Right atrium auricular region (tissue), 2 donors: ENCODE measurements around the gene NEURL3. TPM values are rescaled to one million over a fixed set of nuclear protein-coding genes. Genes with fewer than 3 reads are reported as not detected.
A peak's percentile ranks its signal among the peaks of the same experiment; 100 is the strongest.

Experiments
- DNase-seq: peaks from one replicate; pipeline ENCODE4 v3.0.0-alpha.2; 2019; ENCODE audit warnings: low spot score
- H3K27ac ChIP-seq, 2 donors: fragments of 200-600 bp; sonication (generic); 1 replicate in 1 of 2; 2 replicates in 1 of 2; pipeline ENCODE4 v1.5.1; 2016 to 2019
- H3K27me3 ChIP-seq, 2 donors: fragments of 200-600 bp; sonication (generic); one replicate each; pipeline versions ENCODE4 v1.5.1 to v1.6.0; 2017 to 2019
- H3K36me3 ChIP-seq: fragments of 200-600 bp; sonication (generic); one replicate; pipeline ENCODE4 v1.5.1; 2016
- H3K4me1 ChIP-seq, 2 donors: fragments of 200-600 bp; sonication (generic); one replicate each; pipeline versions ENCODE4 v1.5.1 to v1.6.0; 2017 to 2019
- H3K4me3 ChIP-seq, 2 donors: fragments of 200-600 bp; sonication (generic); 1 replicate in 1 of 2; 2 replicates in 1 of 2; pipeline ENCODE4 v1.5.1; 2017 to 2019; ENCODE audit warnings: mild to moderate bottlenecking in 1 of 2, moderate library complexity in 1 of 2
- H3K9me3 ChIP-seq, 2 donors: fragments of 200-600 bp; sonication (generic); one replicate each; pipeline ENCODE4 v1.5.1; 2019
- total RNA-seq, 2 donors: library from RNA; depleted of rRNA; stranded (reverse); fragments of >200 nt; gene quantifications; one replicate each; pipeline ENCODE4 v1.1.0, GENCODE V29; 2016
- TF ChIP-seq, protein P1 (sequence below), 2 donors: fragments of 200-600 bp; sonication (generic); IDR thresholded peaks; one replicate each; pipeline ENCODE4 v1.5.1; 2019; ENCODE audit warnings: antibody characterized with exemption in 2 of 2

The NEURL3 gene
- total RNA-seq, 2 donors from 2014 or later: not detected

DNA sequence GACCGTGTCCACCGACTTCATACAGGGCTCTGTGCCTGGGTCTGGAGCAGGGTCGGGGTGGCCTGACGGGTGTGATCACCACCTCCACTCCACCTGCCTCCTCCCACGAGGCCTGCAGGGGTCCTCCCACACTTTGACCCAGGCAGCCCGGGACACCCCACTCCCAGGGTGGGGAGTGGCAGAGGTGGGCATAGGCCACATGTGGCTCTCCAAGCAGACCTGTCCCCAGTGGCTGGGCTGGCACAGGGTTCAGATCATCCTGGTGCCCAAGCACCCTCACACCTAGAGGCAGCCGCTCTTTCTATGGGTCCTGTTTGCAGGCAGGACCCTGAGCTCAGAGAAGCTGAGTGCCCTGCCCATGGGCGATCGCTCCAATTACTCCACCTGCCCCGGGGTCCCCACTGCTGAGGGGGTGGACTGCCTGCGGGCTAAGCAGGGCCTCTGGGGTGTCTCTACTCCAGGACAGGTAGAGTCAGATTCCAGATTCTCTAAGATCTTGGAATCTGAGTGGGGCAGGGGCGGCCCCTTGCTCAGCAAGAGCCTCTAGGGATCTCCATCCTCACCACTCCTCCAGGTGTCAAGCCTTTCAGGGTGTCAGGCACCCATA is 1.4 kb downstream of the NEURL3 start:
- Histone ChIP-seq H3K27ac (no peak overlapping the region), H3K36me3 (no peaks in the 10 kb centered on the region), H3K9me3 (no peaks in the 10 kb centered on the region), H3K27me3 (peaks cover 0 to 2% of the 10 kb centered on the region in 2 donors), H3K4me3 (no peak overlapping the region), H3K4me1 (peaks cover 0 to 36% of the 10 kb centered on the region in 2 donors)
- TF ChIP-seq, protein P1, sequence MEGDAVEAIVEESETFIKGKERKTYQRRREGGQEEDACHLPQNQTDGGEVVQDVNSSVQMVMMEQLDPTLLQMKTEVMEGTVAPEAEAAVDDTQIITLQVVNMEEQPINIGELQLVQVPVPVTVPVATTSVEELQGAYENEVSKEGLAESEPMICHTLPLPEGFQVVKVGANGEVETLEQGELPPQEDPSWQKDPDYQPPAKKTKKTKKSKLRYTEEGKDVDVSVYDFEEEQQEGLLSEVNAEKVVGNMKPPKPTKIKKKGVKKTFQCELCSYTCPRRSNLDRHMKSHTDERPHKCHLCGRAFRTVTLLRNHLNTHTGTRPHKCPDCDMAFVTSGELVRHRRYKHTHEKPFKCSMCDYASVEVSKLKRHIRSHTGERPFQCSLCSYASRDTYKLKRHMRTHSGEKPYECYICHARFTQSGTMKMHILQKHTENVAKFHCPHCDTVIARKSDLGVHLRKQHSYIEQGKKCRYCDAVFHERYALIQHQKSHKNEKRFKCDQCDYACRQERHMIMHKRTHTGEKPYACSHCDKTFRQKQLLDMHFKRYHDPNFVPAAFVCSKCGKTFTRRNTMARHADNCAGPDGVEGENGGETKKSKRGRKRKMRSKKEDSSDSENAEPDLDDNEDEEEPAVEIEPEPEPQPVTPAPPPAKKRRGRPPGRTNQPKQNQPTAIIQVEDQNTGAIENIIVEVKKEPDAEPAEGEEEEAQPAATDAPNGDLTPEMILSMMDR (IDR thresholded peaks at IDR 0.05): no peak
- peak; percentile 28 for DNase-seq

DNA sequence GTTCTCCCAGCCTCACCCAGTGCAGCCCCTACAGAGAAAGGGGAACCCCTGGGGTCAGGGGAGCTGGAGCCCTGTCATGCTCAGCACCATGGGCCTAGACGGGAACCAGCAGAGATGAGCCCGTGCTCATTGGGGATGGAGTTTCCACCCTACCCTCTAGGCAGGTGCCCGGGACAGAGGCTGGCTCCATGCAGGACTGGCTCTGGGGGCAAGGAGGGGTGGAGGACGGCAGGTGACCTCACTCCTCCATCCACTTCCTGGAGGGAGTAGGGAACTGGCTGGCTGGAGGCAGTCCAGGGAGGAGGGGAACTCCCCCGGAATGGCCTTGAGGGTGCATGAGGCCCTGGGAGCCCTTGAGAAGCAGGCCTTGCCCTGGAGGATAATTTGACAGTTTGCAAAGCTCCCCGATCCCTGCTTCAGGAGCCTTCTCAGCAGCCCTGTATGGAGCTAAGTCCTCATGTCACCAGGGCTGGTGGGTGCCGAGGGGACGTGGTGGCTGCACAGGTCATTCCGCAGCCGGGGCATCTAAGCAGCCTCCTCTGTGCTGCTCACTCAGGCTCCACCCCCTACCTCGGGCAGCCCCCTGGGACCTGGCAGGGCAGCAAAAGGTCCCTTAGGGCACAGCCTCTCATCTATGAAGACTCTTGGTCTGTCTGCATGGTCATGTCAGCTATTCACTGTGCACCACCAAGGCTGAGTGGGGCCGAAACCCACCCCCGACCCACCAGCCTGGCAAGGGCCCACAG is 2.1 kb downstream of the NEURL3 start:
- no peaks in the 10 kb centered on the region for H3K36me3 ChIP-seq
- H3K27ac ChIP-seq: no peak overlapping the region
- peaks cover 0 to 30% of the 10 kb centered on the region in 2 donors for H3K4me1 ChIP-seq
- TF ChIP-seq, protein P1 (IDR thresholded peaks at IDR 0.05): no peak
- no peaks in the 10 kb centered on the region for H3K9me3 ChIP-seq
- H3K27me3 ChIP-seq: peaks cover 0 to 2% of the 10 kb centered on the region in 2 donors
- H3K4me3 ChIP-seq: no peak overlapping the region
- DNase-seq: peak; percentile 47

DNA sequence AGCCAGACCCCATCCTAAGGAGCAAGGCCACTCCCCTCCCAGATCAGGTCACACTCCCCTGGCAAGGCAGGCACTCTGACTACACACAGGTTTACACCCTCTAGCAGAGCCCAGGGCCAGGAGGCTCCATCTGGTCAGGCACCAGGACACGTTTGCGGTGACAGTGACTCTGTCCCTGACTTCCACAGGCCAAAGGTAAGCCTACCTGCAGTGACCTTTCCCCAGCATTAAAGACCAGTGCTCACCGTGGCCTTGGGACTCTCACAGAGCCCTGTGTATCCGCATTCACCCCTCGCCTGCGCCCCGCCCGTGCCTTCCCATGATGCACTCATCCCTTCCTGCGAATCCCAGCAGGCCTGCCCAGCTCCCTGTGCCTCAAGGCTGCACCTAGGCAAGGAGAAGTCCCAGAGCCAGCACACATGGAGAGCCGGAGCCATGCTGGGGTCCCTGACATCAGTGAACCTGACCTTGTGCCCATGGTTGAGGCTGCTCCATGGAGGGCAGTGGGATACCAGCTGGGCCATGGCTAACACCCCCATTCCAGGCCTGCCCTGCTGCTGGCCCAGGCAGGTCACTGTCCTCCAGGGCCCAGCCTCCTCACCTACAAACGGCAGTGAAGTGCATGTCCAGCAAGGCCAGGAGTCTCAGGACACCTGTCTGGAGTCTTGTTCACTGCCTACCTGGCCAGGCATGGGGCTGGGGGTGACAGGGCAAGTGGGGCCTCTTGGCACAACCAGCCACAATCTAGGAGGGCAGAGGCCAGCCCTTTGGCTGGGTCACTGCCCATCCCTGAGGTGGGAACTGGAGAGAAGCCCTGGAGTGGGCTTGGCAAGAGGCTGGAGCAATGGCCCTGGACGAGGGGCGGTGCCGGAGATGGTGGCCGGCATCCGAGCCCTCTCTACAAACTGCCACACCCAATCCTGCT is 3.0 kb downstream of the NEURL3 start:
- peaks cover 0 to 2% of the 10 kb centered on the region in 2 donors for H3K27me3 ChIP-seq
- H3K36me3 ChIP-seq: no peaks in the 10 kb centered on the region
- no peak overlapping the region for H3K4me3 ChIP-seq
- peaks cover 0 to 24% of the 10 kb centered on the region in 2 donors for H3K4me1 ChIP-seq
- TF ChIP-seq, protein P1 (IDR thresholded peaks at IDR 0.05): no peak
- DNase-seq: peak; percentile 38
- H3K9me3 ChIP-seq: no peaks in the 10 kb centered on the region
- no peak overlapping the region for H3K27ac ChIP-seq

DNA sequence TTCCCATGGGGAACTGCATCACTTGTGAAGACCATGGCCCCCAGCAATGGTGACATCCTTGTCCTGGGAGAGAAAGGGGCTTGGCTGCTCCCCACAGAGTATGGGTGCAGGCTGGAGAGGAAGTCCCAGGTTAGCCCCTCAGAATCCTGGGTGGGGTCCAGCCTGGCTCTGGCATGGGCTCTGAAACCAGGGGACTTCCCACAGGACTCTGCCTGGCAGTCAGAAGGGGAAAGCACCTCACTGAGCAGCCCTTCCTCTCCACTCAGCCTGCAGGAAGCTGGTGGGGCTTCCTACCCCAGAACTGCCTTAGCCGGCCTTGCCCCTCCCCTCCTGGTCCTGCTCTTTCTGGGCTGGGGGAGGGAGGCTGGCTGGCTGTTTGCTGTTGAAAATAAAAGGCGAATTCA is 3.7 kb downstream of the NEURL3 start:
- H3K27me3 ChIP-seq: peaks cover 0 to 2% of the 10 kb centered on the region in 2 donors
- no peak overlapping the region for H3K27ac ChIP-seq
- H3K36me3 ChIP-seq: no peaks in the 10 kb centered on the region
- TF ChIP-seq, protein P1 (IDR thresholded peaks at IDR 0.05): no peak
- H3K4me3 ChIP-seq: no peak overlapping the region
- H3K4me1 ChIP-seq: peaks cover 0 to 24% of the 10 kb centered on the region in 2 donors
- DNase-seq: peak; percentile 50
- no peaks in the 10 kb centered on the region for H3K9me3 ChIP-seq

DNA sequence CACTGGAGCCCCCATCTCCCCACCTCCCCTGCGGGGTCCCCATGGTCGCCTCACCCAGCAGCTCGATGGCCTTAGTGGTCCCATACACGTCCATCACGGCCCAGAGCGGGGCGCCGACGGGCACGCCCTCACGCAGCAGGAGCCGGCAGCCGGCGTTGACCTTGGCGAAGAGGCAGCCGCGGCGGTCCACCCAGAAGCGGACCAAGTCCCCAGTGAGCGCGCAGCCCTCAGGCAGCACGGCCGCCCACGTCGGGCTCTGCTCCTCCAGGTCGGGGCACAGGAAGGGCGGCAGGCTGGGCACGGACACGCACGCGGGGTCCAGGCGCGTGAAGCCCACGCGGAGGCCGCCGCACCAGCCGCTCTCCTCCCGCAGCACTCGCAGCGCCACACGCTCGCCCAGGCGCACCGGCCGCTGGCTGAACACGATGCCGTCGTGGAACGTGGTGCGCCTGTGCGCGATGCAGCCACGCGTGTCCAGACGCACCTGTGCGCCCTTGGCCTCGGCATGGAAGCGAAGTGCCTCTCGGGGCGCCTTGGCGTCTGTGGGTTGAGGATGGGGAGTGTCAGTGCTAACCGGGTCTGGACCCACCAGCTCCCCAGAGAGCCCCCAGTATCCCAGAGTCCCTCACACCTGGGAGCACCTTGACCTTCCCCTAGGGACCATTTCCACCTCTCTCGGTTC is 4.6 kb downstream of the NEURL3 start:
- H3K27me3 ChIP-seq: peaks cover 0 to 2% of the 10 kb centered on the region in 2 donors
- H3K4me3 ChIP-seq: no peak overlapping the region
- no peak overlapping the region for H3K27ac ChIP-seq
- DNase-seq: peak; percentile 50
- H3K9me3 ChIP-seq: peaks cover 0 to 4% of the 10 kb centered on the region in 2 donors
- TF ChIP-seq, protein P1 (IDR thresholded peaks at IDR 0.05): no peak
- no peaks in the 10 kb centered on the region for H3K36me3 ChIP-seq
- H3K4me1 ChIP-seq: peaks cover 0 to 24% of the 10 kb centered on the region in 2 donors
